Kasumi-1 (cell line): ENCODE measurements around the gene KCNT2.
"Not testable (repeated sequence)": the region's sequence is repeated elsewhere in the genome, so short reads cannot be mapped to it uniquely, and the experiment has no call there.

Source experiments
- DNase-seq, 2 experiments: peaks; one replicate each; lab custom pipeline; 2025; lab: John Stamatoyannopoulos, UW

The KCNT2 gene

DNA sequence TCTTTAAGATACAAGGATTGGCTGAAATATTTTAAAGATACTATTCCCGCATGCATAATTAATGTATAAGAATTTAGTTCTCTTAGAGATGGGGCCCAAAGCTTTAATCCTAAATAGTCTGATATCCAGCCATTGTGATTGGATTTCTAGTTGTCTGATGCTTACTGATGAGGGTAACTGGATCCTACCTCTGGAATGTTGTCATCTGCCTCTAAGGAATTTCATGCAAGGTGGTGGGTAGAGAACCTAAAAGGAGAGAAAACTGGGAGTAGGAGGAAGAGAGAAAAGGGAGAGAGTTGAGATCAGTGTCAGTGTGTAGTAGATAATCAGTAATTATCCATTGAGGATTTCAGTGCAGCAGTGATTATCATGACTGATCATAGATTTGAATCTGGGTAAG, 295.5 kb downstream of the KCNT2 start:
- no peak for DNase-seq

DNA sequence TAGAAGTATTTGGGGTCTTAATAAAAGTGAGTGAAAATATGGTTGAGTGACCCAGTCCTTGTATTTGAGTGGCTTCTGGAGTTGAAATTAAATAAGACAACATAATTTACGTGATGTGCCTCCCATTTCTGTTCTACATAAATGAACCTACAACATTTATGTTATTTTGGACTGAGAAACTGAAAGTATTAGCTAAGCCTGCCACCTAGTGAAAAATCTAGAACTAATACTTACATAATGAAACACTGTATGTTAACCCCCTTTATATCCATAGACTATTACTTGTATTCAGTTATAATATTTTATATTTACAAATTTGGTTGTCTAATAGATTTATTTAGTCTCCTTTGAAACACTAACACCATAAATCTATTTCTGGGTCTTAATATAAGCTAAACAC, 298.9 kb downstream of the KCNT2 start:
- DNase-seq: peak; percentile 64 to 67

DNA sequence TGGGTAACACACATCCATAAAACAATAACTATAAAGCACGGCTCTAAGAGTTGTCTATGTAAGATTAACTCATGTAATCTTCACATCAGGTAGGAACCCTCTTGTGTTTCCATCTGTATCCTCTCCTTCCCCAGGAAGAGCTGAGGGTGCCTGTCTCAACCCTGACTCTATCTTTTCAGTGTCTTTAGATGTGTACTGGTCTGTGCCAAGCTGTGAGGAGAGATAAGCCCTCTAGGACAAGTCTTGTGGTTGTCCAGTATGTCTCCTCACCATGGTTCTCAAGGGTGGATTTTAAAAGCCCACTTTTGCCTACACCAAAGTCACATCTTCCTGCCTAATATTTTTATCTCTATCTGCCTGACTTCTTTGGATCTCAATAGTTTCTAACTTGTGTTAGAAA, 300.1 kb downstream of the KCNT2 start:
- no peak for DNase-seq

DNA sequence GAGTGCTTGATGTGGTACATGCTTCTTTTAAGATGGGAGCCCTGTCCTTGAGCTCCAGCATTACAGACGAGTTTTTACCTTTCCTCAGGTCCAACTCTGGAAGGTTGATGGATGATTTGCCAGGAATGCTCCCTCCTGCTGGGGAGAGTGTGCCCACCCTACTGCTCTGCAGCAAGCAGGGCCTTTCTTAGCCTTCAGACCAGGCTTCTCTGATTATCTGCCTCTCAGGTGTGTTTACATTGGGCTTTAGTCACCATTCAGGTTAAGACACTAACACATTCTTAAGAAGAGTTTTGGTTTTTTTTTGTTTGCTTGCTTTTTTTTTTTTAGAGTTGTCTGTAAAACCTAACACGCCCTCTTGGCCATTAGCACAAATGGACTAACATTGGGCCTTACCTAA, 301.8 kb downstream of the KCNT2 start:
- DNase-seq: no peak

DNA sequence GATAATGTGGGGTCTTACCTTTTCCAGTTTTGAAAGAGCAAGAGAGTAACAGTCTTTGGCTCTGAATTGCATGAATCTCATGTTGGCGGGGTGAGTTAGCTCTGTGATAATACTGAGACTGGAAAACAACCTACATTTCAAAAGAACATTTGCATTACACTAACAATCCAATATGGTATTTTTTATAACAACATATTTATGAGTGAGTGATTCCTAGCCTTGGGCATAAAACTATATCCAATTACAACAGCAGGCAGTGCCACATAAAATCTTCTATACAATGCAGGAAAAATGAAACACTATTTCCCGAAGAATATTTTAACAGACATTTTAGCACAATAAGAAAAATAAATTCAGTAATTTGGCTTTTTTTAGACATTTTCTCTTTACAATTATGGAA, 303.0 kb downstream of the KCNT2 start:
- no peak for DNase-seq

DNA sequence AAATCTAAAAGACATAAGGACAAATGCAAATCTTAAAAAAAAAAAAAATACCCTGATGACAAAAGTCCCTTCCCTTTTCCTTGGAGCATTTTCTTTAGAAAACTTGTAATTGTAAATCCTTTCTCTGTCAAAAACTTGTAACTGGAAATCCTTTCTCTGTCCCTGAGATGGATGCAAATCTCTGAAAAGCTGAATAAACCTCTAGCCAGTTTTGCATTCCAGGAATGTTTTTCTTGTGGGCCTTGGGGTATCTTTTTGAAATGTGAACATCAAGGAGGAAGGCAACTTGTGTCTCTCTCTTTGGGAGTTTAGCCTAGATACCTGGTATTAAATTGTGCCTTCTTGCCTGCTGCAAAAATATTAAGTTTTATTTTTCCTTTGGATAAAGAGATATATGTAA, 305.3 kb downstream of the KCNT2 start:
- DNase-seq: no peak

DNA sequence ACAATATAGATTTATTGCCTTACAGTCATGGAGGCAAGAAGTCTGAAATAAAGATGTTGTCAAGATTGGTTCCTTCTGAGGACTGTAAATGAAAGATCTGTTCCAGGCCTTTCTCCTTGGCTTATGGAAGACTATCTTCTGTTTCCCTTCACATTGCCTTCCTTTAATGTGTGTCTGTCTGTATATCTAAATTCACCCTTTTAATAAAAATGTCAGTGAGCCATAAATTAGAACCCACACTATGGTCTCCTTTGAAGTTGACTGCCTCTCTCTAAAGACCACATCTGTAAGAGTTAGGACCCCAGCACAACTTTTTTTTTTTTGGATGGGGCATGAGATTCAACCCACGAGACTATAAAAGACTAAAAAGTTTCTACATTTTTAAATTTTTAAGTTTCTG, 305.8 kb downstream of the KCNT2 start:
- no peak for DNase-seq

DNA sequence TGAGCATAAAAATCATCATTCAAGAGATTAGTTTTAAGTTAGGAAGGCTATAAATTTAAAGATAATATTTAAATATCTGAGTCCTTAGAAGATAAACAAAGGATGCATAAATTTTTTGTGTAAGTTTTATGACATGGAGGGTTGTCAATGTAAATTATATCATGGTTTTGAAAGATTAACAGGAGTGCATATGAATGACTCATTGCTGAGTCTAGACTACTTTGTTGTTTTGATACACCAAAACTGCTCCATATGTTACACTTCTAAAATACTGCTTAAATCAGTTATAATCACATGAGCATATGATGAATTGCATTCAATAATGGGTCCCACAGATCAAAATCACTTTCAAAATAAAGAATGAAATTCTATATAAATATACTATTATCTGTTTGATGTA, 312.5 kb downstream of the KCNT2 start:
- DNase-seq: no peak

DNA sequence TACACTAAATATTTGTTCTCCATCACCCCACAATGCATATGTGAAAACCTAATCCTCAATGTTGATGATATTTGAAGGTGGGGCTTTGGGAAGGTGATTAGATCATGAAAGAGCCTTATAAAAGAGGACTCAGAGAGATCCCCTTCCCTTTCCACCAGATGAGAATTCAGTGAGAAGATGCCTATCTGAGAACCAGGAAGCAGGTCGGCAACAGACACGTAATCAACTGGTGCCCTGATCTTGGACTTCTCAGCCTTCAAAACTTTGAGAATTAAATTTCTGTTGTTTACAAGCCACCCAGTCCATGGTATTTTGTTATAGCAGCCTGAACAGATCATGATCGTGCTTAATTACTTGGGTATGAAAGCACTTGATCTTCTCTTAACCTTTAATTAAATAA, 329.4 kb downstream of the KCNT2 start:
- no peak for DNase-seq

DNA sequence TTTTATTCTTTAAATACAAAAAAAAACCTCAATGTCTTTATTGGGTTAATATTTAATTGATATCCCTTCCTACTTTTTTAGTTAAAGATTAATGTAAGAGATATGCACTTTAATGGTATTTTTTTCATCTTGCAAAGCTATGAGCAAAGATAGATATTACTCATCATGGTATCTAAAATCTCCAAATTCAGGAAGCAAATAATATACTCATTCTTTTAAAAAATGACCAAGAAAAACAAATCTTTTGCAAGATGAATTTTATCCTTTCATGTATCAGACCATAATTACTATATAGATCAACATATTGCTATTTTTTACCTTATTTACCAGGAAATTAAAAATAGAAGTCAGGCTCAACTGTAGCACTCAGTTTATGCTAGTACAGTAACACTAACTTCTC, 330.4 kb downstream of the KCNT2 start:
- DNase-seq: no peak

DNA sequence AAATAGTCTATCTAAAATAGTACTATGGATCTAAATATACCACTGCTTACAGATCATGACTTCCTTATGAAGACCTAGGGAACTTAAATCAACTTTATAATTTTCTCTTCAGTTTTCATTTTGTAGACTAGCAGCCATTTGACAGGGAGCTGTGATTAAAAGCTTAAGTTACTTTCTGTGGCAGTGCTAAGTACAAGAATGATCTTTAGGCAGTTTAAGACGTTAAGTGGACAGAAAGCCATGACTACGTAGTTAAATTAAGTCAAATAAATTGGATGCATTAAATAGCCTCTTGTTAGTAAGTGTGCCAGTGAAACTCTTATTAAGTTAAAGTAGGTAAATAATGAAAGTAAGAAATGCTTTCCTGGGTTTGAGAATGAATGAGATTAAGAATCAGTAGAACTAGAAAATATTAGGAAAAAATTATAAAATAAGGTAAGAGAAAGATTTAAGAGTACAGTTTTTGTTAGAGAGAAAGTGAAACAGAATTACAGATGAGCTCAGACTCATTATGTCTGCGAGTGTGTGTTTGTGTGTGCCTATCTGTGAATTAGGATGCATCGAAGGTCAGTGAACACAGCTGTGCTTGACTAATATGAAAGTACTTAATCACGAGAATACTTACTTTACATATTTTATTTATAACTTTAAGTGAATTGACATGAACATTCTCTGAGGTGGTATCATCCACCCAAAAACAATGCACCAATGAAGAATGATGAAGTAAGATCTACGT, 336.9 kb downstream of the KCNT2 start:
- DNase-seq: no peak

DNA sequence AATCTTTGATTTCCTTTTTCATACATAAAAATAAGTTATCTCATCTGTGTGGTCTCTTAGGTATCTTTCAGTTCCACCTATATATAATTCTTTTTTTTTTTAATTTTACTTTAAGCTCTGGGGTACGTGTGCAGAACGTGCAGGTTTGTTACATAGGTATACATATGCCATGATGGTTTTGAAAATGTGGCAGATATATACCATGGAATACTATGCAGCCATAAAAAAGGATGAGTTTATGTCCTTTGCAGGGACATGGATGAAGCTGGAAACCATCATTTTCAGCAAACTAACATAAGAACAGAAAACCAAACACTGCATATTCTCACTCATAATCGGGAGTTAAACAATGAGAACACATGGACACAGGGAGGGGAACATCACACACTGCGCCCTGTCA, 345.2 kb downstream of the KCNT2 start:
- not testable (repeated sequence) for DNase-seq

DNA sequence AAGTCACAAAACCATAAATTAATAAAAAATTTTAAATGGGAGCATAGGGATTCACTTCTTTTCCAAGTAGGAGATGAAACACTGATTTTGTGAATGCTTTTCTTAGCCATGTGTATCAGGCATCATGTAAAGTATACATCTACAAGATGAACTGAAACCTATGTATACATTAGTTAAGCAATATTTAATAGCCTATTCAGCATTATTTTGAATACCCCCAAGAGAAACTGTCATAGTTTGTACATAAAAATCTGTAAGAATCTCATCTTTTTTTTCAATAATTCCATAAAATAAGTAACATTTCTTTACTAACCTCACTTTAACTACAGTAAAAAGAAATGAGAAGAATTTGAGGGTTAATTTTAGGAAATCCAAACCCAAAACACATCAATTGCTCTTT, 348.0 kb downstream of the KCNT2 start:
- no peak for DNase-seq

DNA sequence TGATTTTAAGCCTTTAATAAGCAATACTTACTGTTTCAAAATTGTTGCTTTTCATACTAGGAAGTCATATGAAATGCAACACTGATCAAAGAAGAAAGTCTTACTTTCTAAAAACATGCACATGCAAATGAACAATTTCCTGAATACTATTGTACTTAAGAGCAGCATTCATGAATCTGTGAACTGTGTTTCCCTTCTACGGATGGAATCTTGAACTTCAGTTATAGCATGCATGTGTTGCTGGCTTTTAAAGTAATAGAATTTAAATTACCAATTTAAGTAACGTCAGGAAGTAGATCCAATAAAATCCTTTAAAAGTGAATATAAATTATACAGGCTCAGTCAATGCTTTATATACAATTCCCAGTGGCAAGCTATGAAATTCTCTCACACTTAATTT, 348.9 kb downstream of the KCNT2 start:
- DNase-seq: no peak

DNA sequence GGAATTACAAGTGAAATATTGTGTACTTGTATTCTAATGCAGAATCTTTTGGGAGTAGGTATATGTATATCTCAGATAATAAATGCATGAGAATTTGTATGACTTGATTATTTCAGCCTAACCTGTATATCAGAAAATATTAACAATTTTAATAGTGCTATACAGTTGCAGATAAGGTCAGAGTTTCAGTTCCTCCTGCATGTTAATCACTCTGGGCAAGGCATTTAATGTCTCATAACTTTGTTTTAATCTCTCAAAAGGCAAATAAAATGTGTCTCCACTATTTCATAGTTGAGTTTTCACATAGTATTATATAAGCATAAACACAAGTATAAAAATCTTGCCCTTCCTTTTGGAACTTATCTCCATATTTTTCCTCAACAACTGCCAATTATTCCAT, 352.5 kb downstream of the KCNT2 start:
- no peak for DNase-seq

DNA sequence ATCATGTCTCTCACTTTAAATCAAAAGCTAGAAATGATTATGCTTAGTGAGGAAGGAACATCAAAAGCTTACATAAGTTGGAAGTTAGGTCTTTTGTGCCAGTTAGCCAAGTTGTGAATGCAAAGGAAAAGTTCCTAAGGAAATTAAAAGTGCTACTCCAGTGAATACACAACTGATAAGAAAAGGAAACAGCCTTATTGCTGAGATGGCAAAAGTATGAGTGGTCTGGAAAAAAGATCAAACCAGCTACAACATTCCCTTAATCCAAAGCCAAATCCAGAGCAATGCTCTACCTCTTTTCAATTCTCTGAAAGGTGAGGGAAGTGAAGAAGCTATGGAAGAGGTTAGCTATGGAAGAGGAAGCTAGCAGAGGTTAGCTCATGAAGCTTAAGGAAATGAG, 378.7 kb downstream of the KCNT2 start:
- no peak for DNase-seq

DNA sequence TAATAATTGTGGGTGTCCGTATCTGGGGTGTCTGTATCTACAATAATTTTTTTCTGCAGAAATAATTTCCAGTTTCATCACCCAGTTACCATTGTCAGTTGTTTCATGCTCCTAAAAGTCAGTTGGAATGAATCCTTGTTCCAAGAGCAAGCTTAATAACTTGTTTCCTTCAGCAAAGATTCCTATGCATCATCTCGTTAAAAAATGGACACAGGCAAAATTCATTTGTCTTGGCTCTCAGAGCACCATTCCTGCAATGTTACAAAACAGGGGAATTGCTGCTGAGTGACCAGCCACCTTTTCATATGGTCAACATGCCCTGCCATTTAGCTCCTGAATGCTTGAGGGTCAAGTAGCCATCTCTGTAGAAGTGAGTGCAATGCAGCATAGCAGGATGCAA, 393.4 kb downstream of the KCNT2 start:
- DNase-seq: no peak

DNA sequence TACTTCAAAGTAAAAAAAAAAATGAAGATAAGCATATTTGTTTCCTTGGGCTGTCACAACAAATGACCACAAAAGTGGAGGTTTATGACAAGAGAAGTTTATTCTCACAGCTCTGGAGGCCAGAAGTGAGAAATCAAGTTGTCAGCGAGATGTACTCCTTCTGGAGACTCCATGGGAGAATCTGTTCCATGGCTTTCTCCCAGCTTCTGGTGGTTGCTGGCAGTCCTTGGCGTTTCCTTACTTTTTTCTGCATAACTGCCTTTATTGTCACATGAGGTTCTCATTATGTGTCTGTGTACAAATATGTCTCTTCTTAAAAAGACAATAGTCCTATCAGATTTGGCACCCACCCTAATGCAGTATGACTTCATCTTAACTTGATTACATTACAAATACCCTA, 398.3 kb downstream of the KCNT2 start:
- DNase-seq: no peak

DNA sequence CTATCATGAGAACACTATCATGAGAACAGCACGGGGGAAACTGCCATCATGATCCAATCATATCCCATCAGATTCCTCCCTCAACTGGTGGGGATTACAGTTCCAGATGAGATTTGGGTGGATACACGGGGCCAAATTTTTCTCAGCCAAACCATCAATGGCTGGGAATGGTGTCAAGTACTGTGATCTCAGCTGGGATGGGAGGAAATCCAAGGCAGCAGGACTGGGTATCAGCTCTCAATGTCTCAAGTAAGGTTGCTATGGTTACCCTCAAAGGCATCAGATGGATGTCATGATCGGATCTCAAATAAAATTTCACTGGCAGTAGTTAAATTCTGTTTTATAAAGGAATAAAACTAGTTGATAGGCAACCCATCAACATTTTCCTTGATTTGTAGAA, 399.0 kb downstream of the KCNT2 start:
- DNase-seq: no peak

DNA sequence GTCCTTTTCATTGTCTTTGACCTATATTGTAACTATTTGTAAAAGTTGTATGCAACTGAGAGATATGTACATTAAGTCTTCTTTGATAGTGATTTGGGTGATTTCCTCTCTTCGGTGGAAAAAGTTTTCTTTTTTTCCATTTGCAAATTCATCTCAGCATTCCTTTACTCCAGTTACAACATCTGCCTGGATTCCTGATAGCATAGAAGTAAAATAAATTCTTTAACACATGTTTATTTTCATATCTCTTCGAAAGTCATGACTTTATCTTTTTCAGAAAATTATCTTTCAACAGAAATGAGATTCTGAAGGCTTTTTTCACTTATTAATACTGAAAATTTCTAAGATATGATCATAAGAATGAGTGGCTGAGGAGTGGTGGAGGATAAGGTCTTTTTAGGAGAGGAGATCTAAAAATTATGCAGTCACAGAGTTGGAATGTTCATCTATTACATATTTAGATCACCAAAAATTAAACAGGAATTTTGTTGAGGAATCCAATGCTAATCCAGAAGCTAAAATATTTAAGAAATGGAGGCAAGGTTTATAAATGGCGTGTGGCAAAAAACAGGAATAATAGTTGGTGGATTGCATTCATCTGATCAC, 400.5 kb downstream of the KCNT2 start:
- no peak for DNase-seq

DNA sequence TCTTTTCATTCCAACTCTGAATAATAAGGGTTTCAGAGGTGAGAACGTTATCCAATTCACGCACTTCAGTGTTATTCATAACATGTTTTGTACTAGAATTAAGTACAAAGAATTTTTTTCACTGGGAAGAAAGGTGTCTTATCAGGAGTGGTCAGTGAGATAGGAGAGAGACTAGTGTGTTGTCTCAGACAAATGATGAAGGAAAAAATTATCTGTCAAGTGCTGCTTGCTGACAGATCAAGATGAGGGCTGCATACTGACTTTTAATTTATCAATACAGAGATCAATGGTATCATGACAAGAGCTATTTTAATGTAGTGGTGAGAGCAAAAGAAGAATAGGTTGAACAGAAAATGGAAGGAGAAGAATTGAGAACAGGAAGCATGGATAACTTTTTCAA, 402.4 kb downstream of the KCNT2 start:
- DNase-seq: no peak

DNA sequence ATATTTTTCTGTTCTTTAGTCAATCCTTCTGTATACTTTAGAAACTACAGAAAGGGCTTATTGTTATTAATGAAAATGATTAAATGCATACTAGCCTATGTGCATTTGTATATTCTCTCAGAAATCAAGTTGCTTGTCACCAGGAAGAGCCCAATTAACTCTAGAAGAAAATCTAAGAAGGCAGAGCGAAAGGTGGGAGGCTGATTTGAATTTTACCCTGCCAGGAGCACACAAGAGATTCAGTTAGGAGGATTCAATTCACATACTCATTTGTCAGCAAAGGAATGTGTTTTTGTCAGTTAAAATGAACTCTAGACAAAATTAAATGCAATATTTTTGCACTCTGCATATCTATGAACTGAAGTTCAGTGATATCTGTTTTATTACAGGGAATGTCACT, 411.8 kb downstream of the KCNT2 start:
- no peak for DNase-seq

DNA sequence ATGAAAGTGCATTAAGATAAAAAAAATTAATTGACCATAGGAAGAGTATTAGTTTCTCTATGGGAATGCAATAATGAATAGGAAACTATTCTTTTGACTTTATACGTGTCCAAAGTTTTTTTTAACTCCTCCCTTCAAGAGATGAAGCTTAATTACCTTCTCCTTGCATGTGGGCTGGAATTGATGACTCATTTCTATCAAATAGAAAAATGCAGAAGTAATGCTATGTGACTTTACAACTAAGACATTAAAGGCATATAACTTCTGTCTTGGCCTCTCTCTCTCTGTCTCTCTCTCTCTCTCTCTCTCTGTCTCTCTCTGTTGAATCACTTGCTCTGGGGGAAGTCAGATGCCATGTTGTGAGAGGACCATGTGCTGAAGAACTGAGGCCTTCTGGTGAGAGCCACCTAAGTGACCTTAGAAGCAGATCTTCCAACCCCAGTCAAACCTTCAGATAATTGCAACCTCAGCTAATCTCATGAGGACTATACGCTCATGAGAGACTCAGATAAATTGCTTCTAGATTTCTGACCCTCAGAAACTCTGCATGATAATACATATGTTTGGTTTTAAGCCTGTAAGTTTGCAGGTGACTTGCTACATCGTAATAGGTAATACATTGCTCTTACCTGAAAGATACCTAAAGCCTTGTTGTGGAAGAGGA, 414.2 kb downstream of the KCNT2 start:
- DNase-seq: peak; percentile 47 to 53

DNA sequence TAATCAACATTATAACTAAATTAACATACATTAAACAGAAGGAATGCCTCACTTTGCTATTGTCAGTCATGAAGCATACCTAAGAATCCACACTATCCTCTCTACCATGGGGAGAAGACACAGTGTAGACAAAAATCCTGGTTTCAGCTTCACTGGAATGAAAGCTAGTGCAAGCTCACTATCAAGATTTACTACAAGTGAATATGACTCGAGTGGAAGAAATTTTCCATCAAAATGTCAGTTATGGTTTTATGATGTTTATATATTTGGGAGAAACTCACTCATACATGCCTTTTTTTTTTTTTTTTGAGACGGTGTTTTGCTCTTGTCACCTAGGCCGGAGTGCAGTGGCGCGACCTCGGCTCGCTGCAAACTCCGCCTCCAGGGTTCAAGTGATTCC, 424.3 kb downstream of the KCNT2 start:
- DNase-seq: no peak
